Osteocyte (in vitro differentiated cells): Measurements from ENCODE around the gene UGT1A7. TPM values are rescaled to one million over a fixed set of nuclear protein-coding genes. Genes with fewer than 3 reads are reported as not detected.
A peak's percentile ranks its signal among the peaks of the same experiment; 100 is the strongest.

Experiments used
- DNase-seq: peaks from one replicate; pipeline ENCODE4 v3.0.0; 2021; ENCODE audit warnings: mixed read lengths; ENCODE audit not compliant: unreplicated experiment; ENCODE audit errors: extremely low spot score
- H3K27ac Mint-ChIP-seq: one replicate; pipeline ENCODE4 v1.8.0; 2021; ENCODE audit warnings: mild to moderate bottlenecking, mixed read lengths; ENCODE audit not compliant: unreplicated experiment
- H3K27me3 Mint-ChIP-seq: one replicate; pipeline ENCODE4 v1.8.0; 2021; ENCODE audit warnings: mixed read lengths; ENCODE audit not compliant: unreplicated experiment
- H3K36me3 Mint-ChIP-seq: one replicate; pipeline ENCODE4 v1.8.0; 2021; ENCODE audit warnings: mixed read lengths; ENCODE audit not compliant: unreplicated experiment
- H3K4me1 Mint-ChIP-seq: one replicate; pipeline ENCODE4 v1.8.0; 2021; ENCODE audit warnings: mixed read lengths; ENCODE audit not compliant: unreplicated experiment
- H3K4me3 Mint-ChIP-seq: one replicate; pipeline ENCODE4 v1.8.0; 2021; ENCODE audit warnings: mild to moderate bottlenecking, moderate library complexity, mixed read lengths; ENCODE audit not compliant: unreplicated experiment
- H3K9me3 Mint-ChIP-seq: one replicate; pipeline ENCODE4 v1.8.0; 2021; ENCODE audit warnings: mixed read lengths; ENCODE audit not compliant: unreplicated experiment
- total RNA-seq: library from RNA; stranded (reverse); gene quantifications from 2 replicates; pipeline ENCODE4 v1.2.1, GENCODE V29; 2021
- TF ChIP-seq, protein P1 (sequence below): fragments of 200-600 bp; sonication (generic); IDR thresholded peaks from 2 replicates; pipeline ENCODE4 v1.5.0; 2021; ENCODE audit warnings: antibody characterized with exemption, mild to moderate bottlenecking, moderate library complexity

UGT1A7 gene
- total RNA-seq, 1 donor from 2014 or later = not detected

DNA sequence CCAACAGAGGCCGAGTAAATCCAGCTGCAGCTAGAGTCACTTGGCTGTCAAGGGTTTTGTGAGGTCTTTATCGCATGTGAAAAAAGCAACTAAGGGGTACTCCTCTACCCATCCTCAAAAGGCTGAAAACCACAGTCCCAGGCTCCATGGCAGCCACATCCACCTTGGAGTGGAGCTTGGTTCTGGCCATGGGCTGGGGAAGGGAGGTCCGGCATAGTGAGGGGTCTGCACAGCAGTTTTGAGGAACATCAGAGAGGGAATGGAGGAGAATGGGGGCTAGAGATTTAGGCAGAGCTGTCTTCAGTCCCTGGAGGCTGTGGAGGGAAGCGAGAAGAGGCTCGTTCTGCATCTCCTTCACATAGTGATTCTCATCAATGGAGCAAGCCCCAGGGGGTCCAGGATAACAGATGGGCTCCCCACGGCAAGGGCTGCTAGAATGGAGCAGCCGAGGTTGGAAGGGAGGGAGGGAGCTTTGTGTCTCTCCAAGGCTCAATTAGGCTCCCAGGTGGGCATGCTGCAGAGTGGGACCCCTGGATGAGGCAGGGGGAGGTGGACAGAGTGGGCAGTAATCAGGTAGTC, 117.5 kb downstream of the UGT1A7 start:
- peak; percentile 71 for DNase-seq
- no peaks in the 10 kb centered on the region for H3K36me3 Mint-ChIP-seq
- no peak overlapping the region for H3K27ac Mint-ChIP-seq
- TF ChIP-seq, protein P1, sequence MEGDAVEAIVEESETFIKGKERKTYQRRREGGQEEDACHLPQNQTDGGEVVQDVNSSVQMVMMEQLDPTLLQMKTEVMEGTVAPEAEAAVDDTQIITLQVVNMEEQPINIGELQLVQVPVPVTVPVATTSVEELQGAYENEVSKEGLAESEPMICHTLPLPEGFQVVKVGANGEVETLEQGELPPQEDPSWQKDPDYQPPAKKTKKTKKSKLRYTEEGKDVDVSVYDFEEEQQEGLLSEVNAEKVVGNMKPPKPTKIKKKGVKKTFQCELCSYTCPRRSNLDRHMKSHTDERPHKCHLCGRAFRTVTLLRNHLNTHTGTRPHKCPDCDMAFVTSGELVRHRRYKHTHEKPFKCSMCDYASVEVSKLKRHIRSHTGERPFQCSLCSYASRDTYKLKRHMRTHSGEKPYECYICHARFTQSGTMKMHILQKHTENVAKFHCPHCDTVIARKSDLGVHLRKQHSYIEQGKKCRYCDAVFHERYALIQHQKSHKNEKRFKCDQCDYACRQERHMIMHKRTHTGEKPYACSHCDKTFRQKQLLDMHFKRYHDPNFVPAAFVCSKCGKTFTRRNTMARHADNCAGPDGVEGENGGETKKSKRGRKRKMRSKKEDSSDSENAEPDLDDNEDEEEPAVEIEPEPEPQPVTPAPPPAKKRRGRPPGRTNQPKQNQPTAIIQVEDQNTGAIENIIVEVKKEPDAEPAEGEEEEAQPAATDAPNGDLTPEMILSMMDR = no peak
- H3K4me1 Mint-ChIP-seq = no peaks in the 10 kb centered on the region
- no peak overlapping the region for H3K4me3 Mint-ChIP-seq
- H3K27me3 Mint-ChIP-seq = peaks cover 18% of the 10 kb centered on the region
- peaks cover 3% of the 10 kb centered on the region for H3K9me3 Mint-ChIP-seq

DNA sequence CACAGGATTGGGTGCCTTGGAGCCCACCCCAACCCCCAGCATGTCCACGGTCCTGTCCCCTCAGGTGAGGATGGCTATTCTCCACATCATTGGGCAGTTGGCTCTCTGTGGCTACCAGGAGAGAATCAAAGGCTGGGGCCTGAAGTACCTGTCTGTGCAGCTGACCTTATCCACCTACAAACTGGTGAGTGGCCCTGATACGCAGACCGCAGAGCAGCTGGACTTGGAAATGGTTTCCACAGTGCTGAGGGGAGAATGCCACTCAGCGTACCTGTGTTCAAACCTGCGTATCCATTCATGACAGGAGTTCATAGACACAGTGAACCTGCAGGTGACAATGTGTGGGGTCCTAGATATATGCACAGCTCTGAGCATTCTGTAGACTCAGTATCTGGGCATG, 118.0 kb downstream of the UGT1A7 start:
- DNase-seq = no peak
- Mint-ChIP-seq H3K27me3 (peaks cover 22% of the 10 kb centered on the region), H3K4me1 (no peaks in the 10 kb centered on the region), H3K36me3 (no peaks in the 10 kb centered on the region), H3K27ac (no peak overlapping the region), H3K9me3 (peaks cover 3% of the 10 kb centered on the region), H3K4me3 (no peak overlapping the region)
- TF ChIP-seq, protein P1 = no peak

DNA sequence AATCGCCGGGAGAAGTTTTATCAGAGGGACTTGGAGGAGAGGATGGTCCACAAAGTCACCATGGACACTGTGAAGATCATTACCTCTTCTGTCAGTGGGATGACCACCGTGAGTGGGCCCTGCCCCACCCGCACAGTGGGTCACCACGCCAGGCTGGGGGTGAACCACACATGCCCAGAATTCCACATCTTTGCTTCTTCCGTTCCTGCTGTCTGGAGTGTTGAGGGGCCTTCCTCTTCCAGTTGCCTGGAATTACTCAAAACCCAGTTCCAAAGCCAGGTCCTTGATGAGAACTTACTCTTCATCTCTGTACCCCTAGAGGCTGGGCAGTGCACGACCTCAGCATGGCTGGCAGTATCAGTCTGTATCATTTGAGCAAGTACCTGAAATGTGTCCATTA, 118.5 kb downstream of the UGT1A7 start:
- Mint-ChIP-seq H3K9me3 (peaks cover 3% of the 10 kb centered on the region), H3K4me3 (no peak overlapping the region), H3K4me1 (no peaks in the 10 kb centered on the region), H3K36me3 (no peaks in the 10 kb centered on the region), H3K27ac (no peak overlapping the region), H3K27me3 (peaks cover 27% of the 10 kb centered on the region)
- no peak for DNase-seq
- TF ChIP-seq, protein P1 = no peak

DNA sequence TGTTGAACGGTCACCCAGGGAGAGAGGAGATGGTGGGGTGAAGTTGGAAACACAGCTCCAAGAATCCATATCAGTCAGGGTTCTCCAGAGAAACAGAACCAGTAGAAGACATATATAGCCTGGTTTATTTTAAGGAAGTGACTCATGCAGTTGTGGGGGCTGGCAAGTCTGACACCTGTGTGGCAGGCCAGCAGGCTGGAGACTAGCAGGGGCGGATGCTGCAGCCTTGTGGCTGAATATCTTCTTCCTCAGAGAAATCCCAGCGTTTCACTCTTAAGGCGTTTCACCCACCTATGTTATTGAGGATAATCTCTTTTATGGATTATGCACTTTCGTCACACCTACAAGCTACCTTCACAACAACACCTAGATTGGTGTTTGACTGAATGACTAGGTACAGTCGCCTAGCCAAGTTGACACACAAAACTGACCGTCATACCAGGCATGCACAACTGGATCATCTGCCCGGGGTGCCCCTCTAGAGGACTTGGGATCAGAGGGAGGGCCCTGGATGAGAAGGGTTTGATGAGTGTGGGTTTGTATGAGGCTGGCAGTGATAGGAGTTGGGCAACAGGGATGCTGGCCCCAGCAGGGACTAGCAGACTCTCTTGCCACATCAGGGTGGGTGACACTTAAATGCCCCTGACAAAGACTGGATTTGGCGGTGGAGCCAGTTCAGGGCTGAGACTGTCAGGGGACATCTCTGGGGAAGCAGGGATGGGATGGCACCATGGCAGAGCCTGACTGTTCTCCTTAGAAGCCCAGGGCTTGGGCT, 119.8 kb downstream of the UGT1A7 start:
- DNase-seq = no peak
- H3K36me3 Mint-ChIP-seq = no peaks in the 10 kb centered on the region
- TF ChIP-seq, protein P1 = no peak
- H3K4me1 Mint-ChIP-seq = no peaks in the 10 kb centered on the region
- H3K9me3 Mint-ChIP-seq = peaks cover 3% of the 10 kb centered on the region
- H3K27me3 Mint-ChIP-seq = peaks cover 39% of the 10 kb centered on the region
- no peak overlapping the region for H3K4me3 Mint-ChIP-seq
- H3K27ac Mint-ChIP-seq = no peak overlapping the region

DNA sequence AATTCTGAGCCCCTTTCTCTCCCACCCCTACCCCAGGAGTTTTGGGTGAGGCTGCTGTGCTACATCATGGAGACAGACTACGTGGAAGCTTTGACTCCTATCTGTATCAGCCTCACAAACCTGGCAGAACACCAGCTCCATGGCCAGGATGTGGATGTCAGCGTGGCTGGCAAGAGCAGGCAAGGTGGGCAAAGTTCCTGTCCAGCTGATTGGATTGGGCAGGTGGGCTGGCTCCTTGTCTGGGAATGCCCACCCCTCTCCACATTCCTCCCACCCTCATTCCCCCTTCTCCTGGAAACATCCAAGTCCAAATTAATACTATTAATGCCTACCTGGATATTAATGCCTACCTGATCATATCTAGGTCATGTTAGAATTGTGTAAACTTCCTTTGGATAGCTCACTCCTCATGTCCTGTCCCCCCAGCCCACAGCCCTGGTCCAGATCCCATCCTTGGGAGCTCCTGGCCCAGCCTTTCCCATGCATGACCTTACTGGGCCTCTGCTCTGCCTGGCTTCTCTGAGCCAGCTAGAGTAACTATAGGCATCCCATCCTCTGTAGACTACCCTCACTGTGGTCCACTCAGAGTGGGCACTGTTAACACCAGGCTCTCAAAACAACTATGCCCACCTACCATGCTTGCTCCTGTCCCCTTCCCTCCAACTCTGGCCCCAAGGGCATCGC, 120.6 kb downstream of the UGT1A7 start:
- TF ChIP-seq, protein P1 = no peak
- Mint-ChIP-seq H3K4me3 (no peak overlapping the region), H3K9me3 (peaks cover 3% of the 10 kb centered on the region), H3K27me3 (peaks cover 39% of the 10 kb centered on the region), H3K27ac (no peak overlapping the region), H3K36me3 (no peaks in the 10 kb centered on the region), H3K4me1 (no peaks in the 10 kb centered on the region)
- no peak for DNase-seq
